Astrocyte (in vitro differentiated cells and primary cell): Measurements from ENCODE around the gene FMN2. TPM values are rescaled to one million over a fixed set of nuclear protein-coding genes. Genes with fewer than 3 reads are reported as not detected.

Source experiments
- DNase-seq: peaks from one replicate; pipeline ENCODE4 v3.0.0-alpha.2; 2010; ENCODE audit warnings: low read depth
- FAIRE-seq: peaks from 2 replicates; lab custom pipeline; 2011; peaks lifted over from hg19 to GRCh38; lab: Jason Lieb, UNC
- H2AFZ ChIP-seq: 2 replicates; pipeline ENCODE4 v1.6.0; 2012; ENCODE audit warnings: low read depth, low read length, inconsistent platforms
- H3K27ac ChIP-seq: 2 replicates; pipeline ENCODE4 v1.5.1; 2011; ENCODE audit warnings: low read depth, low read length, inconsistent platforms
- H3K27me3 ChIP-seq: 2 replicates; pipeline ENCODE4 v1.6.0; 2011; ENCODE audit warnings: low read length, inconsistent platforms; ENCODE audit not compliant: insufficient read depth
- H3K36me3 ChIP-seq: 2 replicates; pipeline ENCODE4 v1.5.1; 2011; ENCODE audit warnings: low read length, inconsistent platforms; ENCODE audit not compliant: insufficient read depth
- H3K4me1 ChIP-seq: 2 replicates; pipeline ENCODE4 v1.5.1; 2011; ENCODE audit warnings: low read length, inconsistent platforms; ENCODE audit not compliant: insufficient read depth
- H3K4me2 ChIP-seq: 2 replicates; pipeline ENCODE4 v1.6.0; 2012; ENCODE audit warnings: low read length, inconsistent platforms
- H3K4me3 ChIP-seq: 2 replicates; pipeline ENCODE4 v1.5.1; 2011; ENCODE audit warnings: low read depth, mild to moderate bottlenecking, low read length, inconsistent platforms; ENCODE audit not compliant: insufficient read depth
- H3K79me2 ChIP-seq: 2 replicates; pipeline ENCODE4 v1.6.0; 2012; ENCODE audit warnings: mild to moderate bottlenecking, low read length, inconsistent platforms; ENCODE audit not compliant: insufficient read depth
- H3K9ac ChIP-seq: 2 replicates; pipeline ENCODE4 v1.6.0; 2012; ENCODE audit warnings: mild to moderate bottlenecking, low read length, inconsistent platforms
- H3K9me3 ChIP-seq: 2 replicates; pipeline ENCODE4 v1.5.1; 2012; ENCODE audit warnings: low read depth, mild to moderate bottlenecking, low read length, inconsistent platforms; ENCODE audit not compliant: insufficient read depth
- H4K20me1 ChIP-seq: 2 replicates; pipeline ENCODE4 v1.6.0; 2012; ENCODE audit warnings: low read length, inconsistent platforms; ENCODE audit not compliant: insufficient read depth
- H3K27ac Mint-ChIP-seq: one replicate; pipeline ENCODE4 v1.8.0; 2021; ENCODE audit warnings: mild to moderate bottlenecking, mixed read lengths; ENCODE audit not compliant: unreplicated experiment
- H3K27me3 Mint-ChIP-seq: one replicate; pipeline ENCODE4 v1.8.0; 2021; ENCODE audit warnings: low read depth, mixed read lengths; ENCODE audit not compliant: unreplicated experiment
- H3K36me3 Mint-ChIP-seq: one replicate; pipeline ENCODE4 v1.8.0; 2021; ENCODE audit warnings: low read depth, mixed read lengths; ENCODE audit not compliant: unreplicated experiment
- H3K4me1 Mint-ChIP-seq: one replicate; pipeline ENCODE4 v1.8.0; 2021; ENCODE audit warnings: low read depth, mixed read lengths; ENCODE audit not compliant: unreplicated experiment
- H3K4me3 Mint-ChIP-seq: one replicate; pipeline ENCODE4 v1.8.0; 2021; ENCODE audit warnings: mild to moderate bottlenecking, moderate library complexity, mixed read lengths; ENCODE audit not compliant: unreplicated experiment
- H3K9me3 Mint-ChIP-seq: one replicate; pipeline ENCODE4 v1.8.0; 2021; ENCODE audit warnings: mild to moderate bottlenecking, mixed read lengths; ENCODE audit not compliant: unreplicated experiment
- EZH2 ChIP-seq: IDR thresholded peaks from 2 replicates; pipeline ENCODE4 v1.6.1; 2012; ENCODE audit warnings: mild to moderate bottlenecking, low read length, inconsistent platforms; ENCODE audit not compliant: insufficient read depth
- total RNA-seq: library from RNA; stranded (reverse); gene quantifications from 2 replicates; pipeline ENCODE4 v1.2.1, GENCODE V29; 2021
- TF ChIP-seq, protein P1 (sequence below): IDR thresholded peaks from 2 replicates; pipeline ENCODE4 v1.5.1; 2011; ENCODE audit warnings: low read depth, mild to moderate bottlenecking, inconsistent platforms, low read length, moderate library complexity; ENCODE audit not compliant: insufficient read depth

Gene FMN2
- total RNA-seq, 1 donor from 2014 or later = 2.4 TPM

DNA sequence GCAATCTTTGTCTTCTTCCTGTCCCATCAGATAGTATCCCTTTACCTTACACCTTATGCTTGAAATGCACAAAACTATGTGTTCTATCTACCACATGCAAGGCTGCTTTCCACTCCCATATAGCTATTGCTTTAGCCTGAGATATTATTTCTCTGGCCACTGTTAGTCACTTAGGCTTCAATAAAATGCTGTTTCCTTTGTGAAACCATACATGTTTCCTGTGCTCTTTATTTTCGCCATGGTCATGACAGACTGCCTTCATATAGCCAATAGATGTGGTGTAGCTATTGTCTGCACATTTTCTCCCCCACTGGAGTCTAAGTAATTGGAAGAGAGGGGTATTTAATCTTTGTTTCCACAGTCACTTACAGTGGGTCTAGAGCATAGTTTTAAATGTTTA lies 411.9 kb downstream of the FMN2 start:
- Histone ChIP-seq H3K36me3 (no peaks in the 10 kb centered on the region), H3K27me3 (no peaks in the 10 kb centered on the region), H3K27ac (no peak overlapping the region), H3K9me3 (no peaks in the 10 kb centered on the region), H3K79me2 (no peaks in the 10 kb centered on the region), H3K4me1 (peaks cover 19% of the 10 kb centered on the region), H3K4me3 (no peak overlapping the region), H2AFZ (no peak overlapping the region), H4K20me1 (no peaks in the 10 kb centered on the region), H3K4me2 (no peak overlapping the region), H3K9ac (no peak overlapping the region)
- H3K4me3 Mint-ChIP-seq = no peak overlapping the region
- no peaks in the 10 kb centered on the region for H3K36me3 Mint-ChIP-seq
- H3K27me3 Mint-ChIP-seq = peaks cover 6% of the 10 kb centered on the region
- no peak overlapping the region for H3K27ac Mint-ChIP-seq
- FAIRE-seq (peak; percentile 50), DNase-seq (no peak)
- no peak for TF ChIP-seq EZH2
- TF ChIP-seq, protein P1, sequence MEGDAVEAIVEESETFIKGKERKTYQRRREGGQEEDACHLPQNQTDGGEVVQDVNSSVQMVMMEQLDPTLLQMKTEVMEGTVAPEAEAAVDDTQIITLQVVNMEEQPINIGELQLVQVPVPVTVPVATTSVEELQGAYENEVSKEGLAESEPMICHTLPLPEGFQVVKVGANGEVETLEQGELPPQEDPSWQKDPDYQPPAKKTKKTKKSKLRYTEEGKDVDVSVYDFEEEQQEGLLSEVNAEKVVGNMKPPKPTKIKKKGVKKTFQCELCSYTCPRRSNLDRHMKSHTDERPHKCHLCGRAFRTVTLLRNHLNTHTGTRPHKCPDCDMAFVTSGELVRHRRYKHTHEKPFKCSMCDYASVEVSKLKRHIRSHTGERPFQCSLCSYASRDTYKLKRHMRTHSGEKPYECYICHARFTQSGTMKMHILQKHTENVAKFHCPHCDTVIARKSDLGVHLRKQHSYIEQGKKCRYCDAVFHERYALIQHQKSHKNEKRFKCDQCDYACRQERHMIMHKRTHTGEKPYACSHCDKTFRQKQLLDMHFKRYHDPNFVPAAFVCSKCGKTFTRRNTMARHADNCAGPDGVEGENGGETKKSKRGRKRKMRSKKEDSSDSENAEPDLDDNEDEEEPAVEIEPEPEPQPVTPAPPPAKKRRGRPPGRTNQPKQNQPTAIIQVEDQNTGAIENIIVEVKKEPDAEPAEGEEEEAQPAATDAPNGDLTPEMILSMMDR = no peak
- peaks cover 1% of the 10 kb centered on the region for H3K9me3 Mint-ChIP-seq
- H3K4me1 Mint-ChIP-seq = peaks cover 13% of the 10 kb centered on the region

DNA sequence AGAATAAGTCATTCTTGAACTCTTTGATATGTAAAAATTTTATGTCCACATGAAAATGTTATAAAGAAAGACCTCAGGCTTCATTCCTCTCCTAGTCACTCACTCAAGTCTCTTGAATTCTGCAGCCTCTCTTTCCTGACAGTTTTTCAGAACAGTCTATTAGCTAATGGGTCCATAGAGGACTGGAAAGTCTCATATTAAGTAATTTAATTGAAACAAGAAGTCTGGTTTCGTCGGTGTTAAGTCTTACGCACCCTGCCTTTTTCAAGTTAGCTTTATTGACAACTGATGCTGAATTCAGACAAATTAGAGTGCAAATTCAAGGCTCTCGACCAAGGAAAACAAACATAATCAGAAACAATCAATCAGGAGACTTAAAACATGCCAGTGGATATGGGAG lies 414.5 kb downstream of the FMN2 start:
- no peak for DNase-seq
- no peak overlapping the region for H3K4me2 ChIP-seq
- H3K36me3 ChIP-seq = no peaks in the 10 kb centered on the region
- no peaks in the 10 kb centered on the region for H3K36me3 Mint-ChIP-seq
- peaks cover 6% of the 10 kb centered on the region for H3K27me3 Mint-ChIP-seq
- no peak overlapping the region for H3K27ac Mint-ChIP-seq
- no peaks in the 10 kb centered on the region for H3K79me2 ChIP-seq
- peaks cover 6% of the 10 kb centered on the region for H3K4me1 ChIP-seq
- H3K9me3 ChIP-seq = no peaks in the 10 kb centered on the region
- TF ChIP-seq, protein P1 = no peak
- TF ChIP-seq EZH2 = no peak
- H4K20me1 ChIP-seq = no peaks in the 10 kb centered on the region
- H3K27ac ChIP-seq = no peak overlapping the region
- no peak overlapping the region for H3K4me3 ChIP-seq
- H3K9ac ChIP-seq = no peak overlapping the region
- peaks cover 2% of the 10 kb centered on the region for H3K4me1 Mint-ChIP-seq
- peaks cover 1% of the 10 kb centered on the region for H3K9me3 Mint-ChIP-seq
- H3K4me3 Mint-ChIP-seq = no peak overlapping the region
- no peaks in the 10 kb centered on the region for H3K27me3 ChIP-seq
- FAIRE-seq = no peak
- H2AFZ ChIP-seq = no peak overlapping the region

DNA sequence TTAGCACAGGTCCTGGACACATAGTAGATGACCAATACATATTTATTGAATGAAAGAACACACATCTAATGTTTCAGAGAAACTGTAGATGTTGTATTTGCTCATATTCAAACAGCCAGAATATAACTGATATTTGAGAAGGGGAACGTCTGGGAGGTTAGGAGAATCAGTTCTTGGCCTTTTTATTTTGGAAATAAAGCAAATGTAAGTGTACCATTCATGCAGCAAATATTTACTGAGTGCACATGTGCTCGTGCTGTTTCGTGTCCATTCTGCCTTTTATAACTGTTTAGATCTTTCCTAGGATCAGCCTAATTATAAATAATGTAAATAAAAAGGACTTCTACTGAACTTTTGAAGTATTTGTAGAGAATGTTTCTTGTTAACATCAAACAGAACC lies 416.5 kb downstream of the FMN2 start:
- H3K79me2 ChIP-seq = no peaks in the 10 kb centered on the region
- H3K27ac Mint-ChIP-seq = no peak overlapping the region
- H4K20me1 ChIP-seq = no peaks in the 10 kb centered on the region
- H3K4me3 Mint-ChIP-seq = no peak overlapping the region
- no peak overlapping the region for H3K27ac ChIP-seq
- no peaks in the 10 kb centered on the region for H3K36me3 Mint-ChIP-seq
- H3K9ac ChIP-seq = no peak overlapping the region
- H3K9me3 Mint-ChIP-seq = peaks cover 1% of the 10 kb centered on the region
- no peak overlapping the region for H2AFZ ChIP-seq
- no peaks in the 10 kb centered on the region for H3K4me1 Mint-ChIP-seq
- no peaks in the 10 kb centered on the region for H3K9me3 ChIP-seq
- H3K27me3 ChIP-seq = no peaks in the 10 kb centered on the region
- no peak overlapping the region for H3K4me2 ChIP-seq
- H3K4me3 ChIP-seq = no peak overlapping the region
- FAIRE-seq = no peak
- no peaks in the 10 kb centered on the region for H3K4me1 ChIP-seq
- peaks cover 6% of the 10 kb centered on the region for H3K27me3 Mint-ChIP-seq
- TF ChIP-seq EZH2 = no peak
- TF ChIP-seq, protein P1 = no peak
- no peaks in the 10 kb centered on the region for H3K36me3 ChIP-seq
- no peak for DNase-seq
